Hypothalamus (tissue), 51 donors: ENCODE measurements around the gene DOCK10.

Experiments used
- DNase-seq, 51 donors: peaks; one replicate each; lab custom pipeline; 2025; lab: John Stamatoyannopoulos, UW

The DOCK10 gene

GRCh38 chr2:225013425-225014365 lies 28.6 kb downstream of the DOCK10 start:
- DNase-seq, result no peak

- DNase-seq, result no peak
These were observed 30.7 kb downstream of the DOCK10 start for GRCh38 chr2:225011585-225011984.

GRCh38 chr2:225010804-225011203 lies 31.5 kb downstream of the DOCK10 start:
- DNase-seq, result no peak

- no peak for DNase-seq
These were observed 32.5 kb downstream of the DOCK10 start for GRCh38 chr2:225009768-225010167.

GRCh38 chr2:225008935-225009334 lies 33.3 kb downstream of the DOCK10 start:
- DNase-seq, result no peak

GRCh38 chr2:225008179-225008856 lies 34.0 kb downstream of the DOCK10 start:
- no peak for DNase-seq

GRCh38 chr2:225006730-225007129 lies 35.5 kb downstream of the DOCK10 start:
- DNase-seq, result no peak

- no peak for DNase-seq
These were observed 37.7 kb downstream of the DOCK10 start for GRCh38 chr2:225004597-225004996.

- DNase-seq, result peak in 1 of 51 donors; percentile 33
These were observed 39.6 kb downstream of the DOCK10 start for GRCh38 chr2:225002656-225003045.

- peak in 21 of 51 donors; percentile 12 to 69 (median 27) for DNase-seq
These were observed 40.1 kb downstream of the DOCK10 start for GRCh38 chr2:225002039-225002655.

GRCh38 chr2:224999754-225000153 lies 42.5 kb downstream of the DOCK10 start:
- no peak for DNase-seq

GRCh38 chr2:224999321-224999720 lies 42.9 kb downstream of the DOCK10 start:
- DNase-seq, result no peak

- DNase-seq, result peak in 2 of 51 donors; percentile 14 to 24
These were observed 44.5 kb downstream of the DOCK10 start for GRCh38 chr2:224997802-224998201.

GRCh38 chr2:224995419-224995818 lies 46.8 kb downstream of the DOCK10 start:
- DNase-seq, result no peak

- no peak for DNase-seq
These were observed 47.9 kb downstream of the DOCK10 start for GRCh38 chr2:224994242-224994823.

- no peak for DNase-seq
These were observed 51.6 kb downstream of the DOCK10 start for GRCh38 chr2:224990710-224991109.

GRCh38 chr2:224987733-224988132 lies 54.5 kb downstream of the DOCK10 start:
- DNase-seq, result no peak

- DNase-seq, result no peak
These were observed 55.8 kb downstream of the DOCK10 start for GRCh38 chr2:224986477-224986876.

GRCh38 chr2:224984637-224985036 lies 57.6 kb downstream of the DOCK10 start:
- DNase-seq, result no peak

- peak in 12 of 51 donors; percentile 5 to 70 (median 16) for DNase-seq
These were observed 58.3 kb downstream of the DOCK10 start for GRCh38 chr2:224983712-224984554.
